Colon (tissue), 2 donors: ENCODE results near the gene TIGD1.
"Not testable (repeated sequence)": the region's sequence is repeated elsewhere in the genome, so short reads cannot be mapped to it uniquely, and the experiment has no call there.

Experiments used
- FAIRE-seq: peaks from 2 replicates; lab custom pipeline; 2012; peaks lifted over from hg19 to GRCh38; lab: Jason Lieb, UNC
- donor health status: control.
- donor health status: control.

Gene TIGD1

GRCh38 chr2:232570481-232570880, 20.1 kb upstream of the TIGD1 start:
- not testable (repeated sequence) for FAIRE-seq

- FAIRE-seq: no peak
Measured at GRCh38 chr2:232569541-232569940, 19.2 kb upstream of the TIGD1 start.

GRCh38 chr2:232568161-232568560, 17.8 kb upstream of the TIGD1 start:
- no peak for FAIRE-seq

- no peak for FAIRE-seq
Measured at GRCh38 chr2:232567721-232568120, 17.4 kb upstream of the TIGD1 start.

- FAIRE-seq: no peak
Measured at GRCh38 chr2:232563580-232563979, 13.2 kb upstream of the TIGD1 start.

GRCh38 chr2:232562515-232563151, 12.3 kb upstream of the TIGD1 start:
- FAIRE-seq: no peak

GRCh38 chr2:232556426-232556825, 6.1 kb upstream of the TIGD1 start:
- FAIRE-seq: no peak

GRCh38 chr2:232551776-232552175, 1.4 kb upstream of the TIGD1 start:
- no peak for FAIRE-seq

- no peak for FAIRE-seq
Measured at GRCh38 chr2:232551250-232551638, 887 bp upstream of the TIGD1 start.

- no peak for FAIRE-seq
Measured at GRCh38 chr2:232549655-232550353, 553 bp downstream of the TIGD1 start.

GRCh38 chr2:232547991-232548390, 2.4 kb downstream of the TIGD1 start:
- FAIRE-seq: no peak

- FAIRE-seq: no peak
Measured at GRCh38 chr2:232545511-232546375, 4.6 kb downstream of the TIGD1 start.

- no peak for FAIRE-seq
Measured at GRCh38 chr2:232544674-232545073, 5.7 kb downstream of the TIGD1 start.

GRCh38 chr2:232543928-232544631, 6.3 kb downstream of the TIGD1 start:
- no peak for FAIRE-seq

- FAIRE-seq: no peak
Measured at GRCh38 chr2:232543491-232543890, 6.9 kb downstream of the TIGD1 start.

GRCh38 chr2:232542715-232543467, 7.5 kb downstream of the TIGD1 start:
- FAIRE-seq: no peak

- FAIRE-seq: no peak
Measured at GRCh38 chr2:232541961-232542714, 8.2 kb downstream of the TIGD1 start.

GRCh38 chr2:232541195-232541960, 9.0 kb downstream of the TIGD1 start:
- no peak for FAIRE-seq

- no peak for FAIRE-seq
Measured at GRCh38 chr2:232540441-232541041, 9.8 kb downstream of the TIGD1 start.
